Measurements from ENCODE around the gene USP20.

GRCh38 chr9:129875181-129875611 is 39.9 kb downstream of the USP20 start:
- TF ChIP-seq, protein P1, sequence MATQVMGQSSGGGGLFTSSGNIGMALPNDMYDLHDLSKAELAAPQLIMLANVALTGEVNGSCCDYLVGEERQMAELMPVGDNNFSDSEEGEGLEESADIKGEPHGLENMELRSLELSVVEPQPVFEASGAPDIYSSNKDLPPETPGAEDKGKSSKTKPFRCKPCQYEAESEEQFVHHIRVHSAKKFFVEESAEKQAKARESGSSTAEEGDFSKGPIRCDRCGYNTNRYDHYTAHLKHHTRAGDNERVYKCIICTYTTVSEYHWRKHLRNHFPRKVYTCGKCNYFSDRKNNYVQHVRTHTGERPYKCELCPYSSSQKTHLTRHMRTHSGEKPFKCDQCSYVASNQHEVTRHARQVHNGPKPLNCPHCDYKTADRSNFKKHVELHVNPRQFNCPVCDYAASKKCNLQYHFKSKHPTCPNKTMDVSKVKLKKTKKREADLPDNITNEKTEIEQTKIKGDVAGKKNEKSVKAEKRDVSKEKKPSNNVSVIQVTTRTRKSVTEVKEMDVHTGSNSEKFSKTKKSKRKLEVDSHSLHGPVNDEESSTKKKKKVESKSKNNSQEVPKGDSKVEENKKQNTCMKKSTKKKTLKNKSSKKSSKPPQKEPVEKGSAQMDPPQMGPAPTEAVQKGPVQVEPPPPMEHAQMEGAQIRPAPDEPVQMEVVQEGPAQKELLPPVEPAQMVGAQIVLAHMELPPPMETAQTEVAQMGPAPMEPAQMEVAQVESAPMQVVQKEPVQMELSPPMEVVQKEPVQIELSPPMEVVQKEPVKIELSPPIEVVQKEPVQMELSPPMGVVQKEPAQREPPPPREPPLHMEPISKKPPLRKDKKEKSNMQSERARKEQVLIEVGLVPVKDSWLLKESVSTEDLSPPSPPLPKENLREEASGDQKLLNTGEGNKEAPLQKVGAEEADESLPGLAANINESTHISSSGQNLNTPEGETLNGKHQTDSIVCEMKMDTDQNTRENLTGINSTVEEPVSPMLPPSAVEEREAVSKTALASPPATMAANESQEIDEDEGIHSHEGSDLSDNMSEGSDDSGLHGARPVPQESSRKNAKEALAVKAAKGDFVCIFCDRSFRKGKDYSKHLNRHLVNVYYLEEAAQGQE (IDR thresholded peaks at IDR 0.05; ENCODE audit: insufficient read depth in 1 of 2, low read depth in 2 of 2, low read length in 1 of 2) = no peak
- TF ChIP-seq, protein P2, sequence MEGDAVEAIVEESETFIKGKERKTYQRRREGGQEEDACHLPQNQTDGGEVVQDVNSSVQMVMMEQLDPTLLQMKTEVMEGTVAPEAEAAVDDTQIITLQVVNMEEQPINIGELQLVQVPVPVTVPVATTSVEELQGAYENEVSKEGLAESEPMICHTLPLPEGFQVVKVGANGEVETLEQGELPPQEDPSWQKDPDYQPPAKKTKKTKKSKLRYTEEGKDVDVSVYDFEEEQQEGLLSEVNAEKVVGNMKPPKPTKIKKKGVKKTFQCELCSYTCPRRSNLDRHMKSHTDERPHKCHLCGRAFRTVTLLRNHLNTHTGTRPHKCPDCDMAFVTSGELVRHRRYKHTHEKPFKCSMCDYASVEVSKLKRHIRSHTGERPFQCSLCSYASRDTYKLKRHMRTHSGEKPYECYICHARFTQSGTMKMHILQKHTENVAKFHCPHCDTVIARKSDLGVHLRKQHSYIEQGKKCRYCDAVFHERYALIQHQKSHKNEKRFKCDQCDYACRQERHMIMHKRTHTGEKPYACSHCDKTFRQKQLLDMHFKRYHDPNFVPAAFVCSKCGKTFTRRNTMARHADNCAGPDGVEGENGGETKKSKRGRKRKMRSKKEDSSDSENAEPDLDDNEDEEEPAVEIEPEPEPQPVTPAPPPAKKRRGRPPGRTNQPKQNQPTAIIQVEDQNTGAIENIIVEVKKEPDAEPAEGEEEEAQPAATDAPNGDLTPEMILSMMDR (IDR thresholded peaks at IDR 0.05) = no peak
- TF ChIP-seq POLR2AphosphoS5 (IDR thresholded peaks at IDR 0.05; ENCODE audit: low read depth, low read length) (no peak), TCF7L2 (IDR thresholded peaks at IDR 0.05; ENCODE audit: low read depth, low read length) (no peak)
